SKM-1 treated with dmso at 0.1 percent for 144 hours (cell line): Measurements from ENCODE around the gene PTPRN2.
"Not testable (repeated sequence)": the region's sequence is repeated elsewhere in the genome, so short reads cannot be mapped to it uniquely, and the experiment has no call there.

Experiments used
- DNase-seq: peaks from one replicate; lab custom pipeline; 2025; ENCODE audit not compliant: unreplicated experiment; lab: John Stamatoyannopoulos, UW

Gene PTPRN2

DNA sequence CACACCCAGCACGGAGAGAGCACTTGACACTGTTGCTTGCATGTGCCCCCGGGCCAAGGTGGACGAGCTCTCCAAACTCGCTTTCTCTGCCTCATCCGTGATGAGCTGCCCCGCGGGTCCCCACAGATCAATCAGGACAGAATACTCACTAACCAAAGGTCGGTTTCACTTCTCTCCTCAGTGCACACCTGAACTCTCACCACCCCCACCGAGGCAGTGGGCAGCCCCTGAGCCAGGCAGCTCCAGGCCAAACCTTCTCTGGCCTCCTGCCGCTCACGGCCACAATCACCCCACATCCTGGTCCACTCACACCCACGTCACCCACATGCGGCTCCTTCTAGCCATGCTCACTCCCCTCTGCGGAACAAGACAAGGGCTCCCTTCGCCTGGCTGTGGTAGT, 806.9 kb downstream of the PTPRN2 start:
- no peak for DNase-seq

GRCh38 chr7:157780312-157780711, 807.3 kb downstream of the PTPRN2 start:
- DNase-seq = no peak

DNA sequence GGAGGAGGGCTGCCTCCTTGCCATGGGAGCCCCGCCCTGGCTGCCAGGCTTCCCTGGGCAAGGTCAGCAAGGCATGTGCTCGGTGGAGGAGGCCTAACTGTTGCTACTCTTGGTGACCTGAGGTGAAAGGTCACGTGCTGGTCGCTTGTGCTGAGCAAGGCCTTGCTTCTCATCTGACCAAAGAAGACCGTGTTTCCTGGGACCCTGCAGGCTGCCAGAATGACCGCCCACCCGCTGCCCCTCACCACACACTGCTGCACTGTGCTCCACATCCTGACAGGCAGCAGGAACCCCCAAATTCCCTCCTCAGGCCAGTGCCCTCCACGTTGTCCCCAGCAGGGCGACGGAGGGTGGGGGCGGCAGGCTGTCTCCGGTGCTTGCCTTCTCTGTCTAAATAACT, 808.4 kb downstream of the PTPRN2 start:
- DNase-seq = no peak

GRCh38 chr7:157777194-157777762, 810.3 kb downstream of the PTPRN2 start:
- not testable (repeated sequence) for DNase-seq

DNA sequence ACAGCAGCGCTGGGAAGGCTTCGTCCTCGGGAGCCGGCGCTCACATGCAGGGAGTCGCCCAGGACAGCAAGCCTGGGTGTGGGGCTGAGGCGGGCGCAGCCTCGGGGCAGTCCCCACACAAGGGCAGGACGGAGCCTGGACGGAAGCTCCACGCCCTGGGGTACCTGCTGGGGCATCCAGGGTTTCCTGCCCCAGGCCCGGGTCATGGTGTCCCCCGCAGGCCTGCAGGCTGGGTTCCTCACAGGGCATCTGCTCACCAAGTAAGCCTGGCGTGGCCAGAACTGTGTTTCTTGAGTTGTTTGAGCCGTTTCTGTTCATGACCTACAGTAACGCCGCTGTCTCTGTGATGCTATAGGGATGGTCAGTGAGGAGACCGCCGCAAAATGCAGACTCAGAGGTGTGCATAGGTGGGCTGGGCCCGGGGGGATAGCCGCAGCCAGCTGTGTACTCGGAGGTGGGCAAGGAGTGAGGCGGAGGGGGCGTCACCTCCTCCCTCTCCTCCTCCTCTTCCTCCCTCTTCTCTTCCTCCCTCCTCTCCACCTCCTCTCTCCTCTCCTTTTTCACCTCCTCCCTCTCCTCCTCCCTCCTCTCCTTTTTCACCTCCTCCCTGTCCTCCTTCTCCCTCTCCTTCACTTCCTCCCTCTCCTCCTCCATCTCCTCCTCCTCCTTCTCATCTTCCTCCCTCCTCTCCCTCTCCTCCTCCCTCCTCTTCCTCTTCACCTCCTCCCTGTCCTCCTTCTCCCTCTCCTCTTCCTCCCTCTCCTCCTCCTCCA, 811.9 kb downstream of the PTPRN2 start:
- no peak for DNase-seq

DNA sequence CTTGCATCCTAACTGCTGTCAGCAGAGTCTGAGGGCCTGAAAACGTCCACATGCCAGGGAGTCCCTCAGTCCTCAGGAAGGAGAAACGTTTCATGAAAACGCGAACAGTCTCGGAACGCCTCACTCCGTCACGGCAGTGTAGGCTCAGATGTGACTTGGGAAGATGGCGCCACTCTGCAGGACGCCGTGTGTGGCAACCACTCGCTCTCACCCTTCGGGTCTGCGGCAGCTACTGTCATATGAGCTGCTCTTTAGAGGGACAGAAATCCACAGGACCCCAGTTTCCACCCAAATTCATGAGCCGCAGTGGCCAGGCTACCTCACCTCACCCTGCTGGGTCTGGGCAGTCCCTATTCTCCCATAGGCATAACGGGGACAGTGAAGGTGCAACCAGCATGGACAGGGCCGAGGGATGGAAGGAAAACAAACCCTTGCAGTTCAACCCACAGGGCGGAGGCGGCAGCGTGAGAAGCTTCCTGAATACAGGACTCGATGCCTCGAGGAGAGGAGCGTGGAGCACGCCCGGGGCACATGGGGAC, 812.5 kb downstream of the PTPRN2 start:
- no peak for DNase-seq

- no peak for DNase-seq
These were observed 813.1 kb downstream of the PTPRN2 start for GRCh38 chr7:157774495-157774894.

GRCh38 chr7:157773361-157773760, 814.3 kb downstream of the PTPRN2 start:
- DNase-seq = no peak

GRCh38 chr7:157772486-157773130, 815.0 kb downstream of the PTPRN2 start:
- no peak for DNase-seq

GRCh38 chr7:157771689-157772088, 815.9 kb downstream of the PTPRN2 start:
- no peak for DNase-seq

- no peak for DNase-seq
These were observed 816.8 kb downstream of the PTPRN2 start for GRCh38 chr7:157770716-157771320.

GRCh38 chr7:157769526-157770215, 818.0 kb downstream of the PTPRN2 start:
- no peak for DNase-seq

DNA sequence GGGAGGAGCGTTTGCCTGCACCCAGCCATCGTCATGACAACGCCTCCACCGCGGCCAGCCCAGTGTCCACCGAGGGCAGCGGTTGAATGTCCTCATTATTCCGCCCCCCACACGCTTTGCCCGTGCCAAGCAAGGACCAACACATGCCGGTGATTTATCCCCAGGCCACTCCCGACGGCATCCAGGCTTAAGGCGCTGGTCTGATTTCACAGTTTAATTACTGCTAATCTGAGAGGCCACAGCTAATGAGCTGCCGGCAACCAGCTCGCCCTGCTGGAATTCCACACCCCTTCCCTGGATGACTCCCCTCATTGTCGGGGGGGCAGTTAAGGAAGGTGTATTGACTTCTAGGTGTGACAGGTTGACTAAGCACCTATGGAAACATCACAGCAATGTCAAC, 818.5 kb downstream of the PTPRN2 start:
- no peak for DNase-seq

DNA sequence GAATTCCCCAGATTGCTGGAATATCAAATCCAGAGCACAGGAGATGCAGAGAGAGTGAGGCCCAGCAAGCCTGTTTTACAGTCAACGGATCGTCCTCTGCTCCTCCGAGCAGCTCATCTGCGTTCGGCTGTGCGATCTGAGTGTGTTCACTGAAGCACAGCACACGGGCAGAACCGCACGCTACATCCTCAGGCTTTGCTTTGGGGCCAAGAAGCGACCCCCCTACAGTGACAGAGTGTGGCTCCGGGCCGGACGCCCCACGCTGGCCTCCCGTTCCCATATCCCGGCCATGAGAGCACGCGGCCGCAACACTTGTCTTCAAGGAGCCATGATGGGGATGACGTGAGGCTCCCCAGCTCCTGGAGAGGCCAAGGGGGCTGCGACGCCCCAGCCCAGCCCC, 819.4 kb downstream of the PTPRN2 start:
- DNase-seq = no peak

DNA sequence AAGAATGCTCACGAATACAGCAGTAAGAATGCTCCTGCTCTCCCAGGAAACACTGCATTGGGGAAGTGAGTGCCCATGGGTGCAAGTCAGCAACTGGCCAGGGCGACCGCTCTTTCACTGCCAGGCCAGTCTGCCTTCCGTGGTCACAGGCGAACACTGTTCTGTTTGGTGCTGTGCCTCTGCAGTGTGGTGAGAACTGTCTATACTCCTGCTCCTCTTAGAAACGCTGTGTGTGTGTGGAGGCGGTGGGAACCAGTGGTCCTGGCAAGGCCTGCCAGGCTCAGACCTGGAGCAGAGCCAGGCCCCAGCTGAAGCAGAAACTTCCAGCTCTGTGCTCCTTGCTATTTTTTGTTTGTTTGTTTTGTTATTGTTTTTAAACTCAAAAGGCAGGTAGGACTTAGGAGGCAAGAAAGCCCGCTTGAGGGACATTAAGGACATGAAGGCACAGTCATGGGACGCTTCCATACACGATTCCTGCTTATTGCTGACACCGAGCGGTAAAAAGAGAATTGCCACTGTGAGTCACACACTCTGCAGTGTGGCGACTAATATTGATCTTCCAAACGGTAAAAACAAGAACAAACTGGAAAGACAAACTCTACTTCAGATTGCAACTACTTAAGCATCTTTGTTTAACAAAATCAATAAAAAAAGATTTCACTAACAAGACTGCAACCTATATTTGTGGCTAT, 820.0 kb downstream of the PTPRN2 start:
- DNase-seq = no peak

- no peak for DNase-seq
These were observed 821.5 kb downstream of the PTPRN2 start for GRCh38 chr7:157766098-157766497.

- DNase-seq = no peak
These were observed 822.6 kb downstream of the PTPRN2 start for GRCh38 chr7:157764946-157765537.

- no peak for DNase-seq
These were observed 823.4 kb downstream of the PTPRN2 start for GRCh38 chr7:157764193-157764592.

DNA sequence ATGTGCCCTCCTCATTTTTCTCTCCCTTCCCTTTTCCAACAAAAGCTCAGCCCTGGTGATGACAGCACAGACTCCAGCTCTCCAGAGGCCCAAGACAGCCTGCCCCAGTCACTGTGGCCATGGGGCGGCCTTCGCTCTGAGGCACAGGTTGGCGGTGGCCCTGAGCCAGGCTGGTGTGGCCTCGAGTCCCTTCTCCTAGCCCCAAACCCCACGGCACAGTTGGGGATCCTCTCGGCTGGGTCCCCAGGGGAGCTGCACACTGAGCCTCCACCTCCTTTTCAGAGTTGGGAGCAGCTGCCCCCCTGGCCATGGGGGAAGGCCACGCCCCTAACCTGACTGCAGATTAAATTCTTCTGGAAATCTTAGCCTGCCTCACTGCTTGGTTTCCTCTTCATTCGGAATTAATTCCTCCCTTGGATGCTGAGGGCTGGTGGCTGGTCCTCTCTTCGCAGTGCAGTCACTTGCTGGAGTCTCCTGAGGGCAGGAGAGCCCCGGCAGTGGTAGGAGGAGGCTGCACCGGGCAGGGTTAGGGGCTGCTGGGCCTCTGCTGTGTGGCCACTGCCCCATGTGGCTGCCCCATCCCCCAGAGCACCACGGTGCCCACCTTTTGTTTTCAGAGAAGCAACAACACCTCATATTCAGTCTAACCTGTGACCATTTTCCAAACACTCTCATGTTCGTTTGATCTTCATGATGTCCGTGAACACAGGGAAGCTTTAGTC, 824.2 kb downstream of the PTPRN2 start:
- DNase-seq = no peak
